ENCODE results near the gene ESYT2.

The ESYT2 gene

GRCh38 chr7:158735935-158736334 is 93.4 kb downstream of the ESYT2 start:
- no peak for TF ChIP-seq CTCF (IDR thresholded peaks at IDR 0.05; ENCODE audit: insufficient read depth, missing control alignments)
- no peak for DNase-seq (ENCODE audit: insufficient read length, low spot score)
- FAIRE-seq, result no peak

DNA sequence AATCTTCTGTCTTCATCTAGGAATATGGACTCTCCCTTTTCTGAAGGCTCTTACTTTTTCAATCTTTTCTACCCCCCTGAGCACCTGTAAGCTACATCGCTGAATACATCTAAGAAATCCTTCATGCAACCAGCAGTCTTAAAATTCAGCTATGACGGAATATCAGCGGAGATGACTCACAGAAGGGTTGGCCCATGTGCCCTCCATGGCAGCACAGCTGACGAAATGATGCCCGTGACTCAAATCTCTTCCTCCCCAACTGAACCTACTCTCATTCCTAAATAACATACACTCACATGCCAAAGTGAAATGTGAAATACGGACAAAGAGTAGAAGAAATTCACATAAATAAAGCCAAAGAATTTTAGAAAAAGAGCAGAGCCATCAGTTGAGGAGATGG is 94.4 kb downstream of the ESYT2 start:
- FAIRE-seq (no peak), DNase-seq (ENCODE audit: insufficient read length, low spot score) (no peak)
- no peak for TF ChIP-seq CTCF (IDR thresholded peaks at IDR 0.05; ENCODE audit: insufficient read depth, missing control alignments)

DNA sequence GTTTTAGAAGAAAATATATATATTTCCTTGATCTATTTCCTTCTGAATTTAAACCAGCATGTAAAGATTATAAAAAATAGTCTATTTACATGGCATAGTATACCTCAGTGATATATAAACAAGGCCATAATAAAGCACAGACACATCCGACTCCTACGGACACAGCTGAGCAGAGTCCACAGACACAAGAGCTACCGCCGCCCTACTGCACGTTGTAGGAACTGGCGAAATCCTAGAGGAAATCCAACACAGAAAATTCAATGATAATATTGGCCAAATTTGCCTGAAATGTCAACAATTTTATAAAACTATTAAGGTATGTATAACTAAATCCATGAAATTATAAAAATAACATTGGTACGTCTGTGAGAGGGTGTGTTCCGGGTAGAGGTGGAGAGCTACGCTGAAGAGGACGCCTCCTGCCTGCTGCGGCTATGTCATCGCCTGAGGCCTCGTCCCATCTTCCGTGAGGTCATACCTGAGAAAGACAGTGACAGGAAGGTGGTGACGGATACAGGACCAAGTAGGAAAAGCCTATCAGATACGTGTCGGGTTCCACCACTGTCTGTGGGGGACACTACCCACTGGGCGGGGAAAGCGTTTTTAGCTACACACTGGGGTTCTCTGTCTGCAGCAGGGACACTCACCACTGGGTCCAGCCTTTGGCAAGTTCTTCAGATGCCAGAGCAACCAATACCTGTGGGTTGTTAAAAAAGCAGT is 95.4 kb downstream of the ESYT2 start:
- FAIRE-seq (no peak), DNase-seq (ENCODE audit: insufficient read length, low spot score) (no peak)
- no peak for TF ChIP-seq CTCF (IDR thresholded peaks at IDR 0.05; ENCODE audit: insufficient read depth, missing control alignments)

DNA sequence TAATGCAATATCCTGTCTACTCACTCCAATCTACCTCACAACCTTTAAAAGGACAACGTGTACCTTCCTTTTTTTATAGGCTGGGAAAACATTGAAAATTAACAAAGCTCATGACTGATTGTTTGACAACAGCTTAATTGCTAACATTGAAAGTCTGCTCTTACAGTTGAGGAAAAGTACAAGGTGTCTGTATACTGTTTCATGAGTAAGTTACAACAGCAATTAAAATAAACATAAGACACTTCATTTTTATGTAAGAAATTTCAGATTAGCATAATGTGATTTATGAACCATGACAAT is 96.1 kb downstream of the ESYT2 start:
- no peak for TF ChIP-seq CTCF (IDR thresholded peaks at IDR 0.05; ENCODE audit: insufficient read depth, missing control alignments)

GRCh38 chr7:158732494-158733219 is 96.7 kb downstream of the ESYT2 start:
- no peak for TF ChIP-seq CTCF (IDR thresholded peaks at IDR 0.05; ENCODE audit: insufficient read depth, missing control alignments)
- DNase-seq (ENCODE audit: insufficient read length, low spot score) (no peak), FAIRE-seq (no peak)

More for the DNA sequence above, 96.1 kb downstream of the ESYT2 start:
- FAIRE-seq (no peak), DNase-seq (ENCODE audit: insufficient read length, low spot score) (no peak)

DNA sequence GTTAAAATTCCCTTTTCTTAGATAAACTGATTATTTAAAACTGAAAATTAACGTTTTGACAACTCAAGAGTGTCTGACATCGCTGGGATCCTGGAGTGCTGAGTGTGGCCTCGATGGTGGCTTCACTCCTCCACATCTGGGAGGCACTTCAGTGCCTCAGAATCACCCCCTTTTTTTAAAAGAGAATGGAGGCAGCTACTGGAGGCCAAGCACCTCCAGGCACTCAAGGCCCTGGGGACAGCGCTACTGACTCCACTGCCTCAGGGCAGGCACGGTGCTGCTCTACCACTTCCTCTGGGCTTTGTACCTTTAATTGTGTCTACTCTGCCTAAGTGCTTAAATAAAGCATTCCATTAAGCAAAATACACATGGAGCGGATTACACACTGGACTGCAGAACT is 97.5 kb downstream of the ESYT2 start:
- DNase-seq (ENCODE audit: insufficient read length, low spot score), result no peak
- FAIRE-seq, result no peak
- no peak for TF ChIP-seq CTCF (IDR thresholded peaks at IDR 0.05; ENCODE audit: insufficient read depth, missing control alignments)
